ENCODE measurements around the gene CROCC2. TPM values are rescaled to one million over a fixed set of nuclear protein-coding genes. Genes with fewer than 3 reads are reported as not detected.

The CROCC2 gene
- total RNA-seq, 1 experiment from 2014 or later, result not detected

DNA sequence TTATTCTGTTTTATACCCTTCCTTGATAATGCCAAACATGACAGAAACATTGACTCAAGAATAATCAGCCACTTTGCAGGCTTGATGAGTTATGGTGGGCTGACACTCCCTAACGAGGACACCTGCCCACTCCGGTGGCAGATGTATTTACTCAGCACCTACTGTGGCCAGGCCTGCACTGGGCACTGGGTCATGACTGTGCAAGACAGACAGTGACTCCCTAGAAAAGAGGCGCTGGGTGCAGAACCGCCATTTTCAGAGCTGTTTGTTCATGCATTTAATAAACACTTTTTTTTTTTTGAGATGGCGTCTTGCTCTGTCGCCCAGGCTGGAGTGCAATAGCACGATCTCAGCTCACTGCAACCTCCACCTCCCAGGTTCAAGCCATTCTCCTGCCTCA, 124.7 kb downstream of the CROCC2 start (continued):
- TF ChIP-seq, protein P1, sequence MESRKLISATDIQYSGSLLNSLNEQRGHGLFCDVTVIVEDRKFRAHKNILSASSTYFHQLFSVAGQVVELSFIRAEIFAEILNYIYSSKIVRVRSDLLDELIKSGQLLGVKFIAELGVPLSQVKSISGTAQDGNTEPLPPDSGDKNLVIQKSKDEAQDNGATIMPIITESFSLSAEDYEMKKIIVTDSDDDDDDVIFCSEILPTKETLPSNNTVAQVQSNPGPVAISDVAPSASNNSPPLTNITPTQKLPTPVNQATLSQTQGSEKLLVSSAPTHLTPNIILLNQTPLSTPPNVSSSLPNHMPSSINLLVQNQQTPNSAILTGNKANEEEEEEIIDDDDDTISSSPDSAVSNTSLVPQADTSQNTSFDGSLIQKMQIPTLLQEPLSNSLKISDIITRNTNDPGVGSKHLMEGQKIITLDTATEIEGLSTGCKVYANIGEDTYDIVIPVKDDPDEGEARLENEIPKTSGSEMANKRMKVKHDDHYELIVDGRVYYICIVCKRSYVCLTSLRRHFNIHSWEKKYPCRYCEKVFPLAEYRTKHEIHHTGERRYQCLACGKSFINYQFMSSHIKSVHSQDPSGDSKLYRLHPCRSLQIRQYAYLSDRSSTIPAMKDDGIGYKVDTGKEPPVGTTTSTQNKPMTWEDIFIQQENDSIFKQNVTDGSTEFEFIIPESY (IDR thresholded peaks at IDR 0.05; ENCODE audit: extremely low read depth, insufficient replicate concordance, low read length), result no peak
- TF ChIP-seq CBX3 (IDR thresholded peaks at IDR 0.05; ENCODE audit: low read depth), result no peak
- no peak for TF ChIP-seq ZNF274 (IDR thresholded peaks at IDR 0.05; ENCODE audit: low read depth, low read length)
- no peak for TF ChIP-seq ELF1 (IDR thresholded peaks at IDR 0.05; ENCODE audit: borderline replicate concordance, low read depth)
- no peak for TF ChIP-seq TCF7L2 (IDR thresholded peaks at IDR 0.05; ENCODE audit: borderline replicate concordance, extremely low read depth, insufficient read depth, insufficient read length)
- no peak for TF ChIP-seq EGR1 (IDR thresholded peaks at IDR 0.05; ENCODE audit: low read depth)
- no peak for TF ChIP-seq CEBPB (IDR thresholded peaks at IDR 0.05; ENCODE audit: low read depth)

DNA sequence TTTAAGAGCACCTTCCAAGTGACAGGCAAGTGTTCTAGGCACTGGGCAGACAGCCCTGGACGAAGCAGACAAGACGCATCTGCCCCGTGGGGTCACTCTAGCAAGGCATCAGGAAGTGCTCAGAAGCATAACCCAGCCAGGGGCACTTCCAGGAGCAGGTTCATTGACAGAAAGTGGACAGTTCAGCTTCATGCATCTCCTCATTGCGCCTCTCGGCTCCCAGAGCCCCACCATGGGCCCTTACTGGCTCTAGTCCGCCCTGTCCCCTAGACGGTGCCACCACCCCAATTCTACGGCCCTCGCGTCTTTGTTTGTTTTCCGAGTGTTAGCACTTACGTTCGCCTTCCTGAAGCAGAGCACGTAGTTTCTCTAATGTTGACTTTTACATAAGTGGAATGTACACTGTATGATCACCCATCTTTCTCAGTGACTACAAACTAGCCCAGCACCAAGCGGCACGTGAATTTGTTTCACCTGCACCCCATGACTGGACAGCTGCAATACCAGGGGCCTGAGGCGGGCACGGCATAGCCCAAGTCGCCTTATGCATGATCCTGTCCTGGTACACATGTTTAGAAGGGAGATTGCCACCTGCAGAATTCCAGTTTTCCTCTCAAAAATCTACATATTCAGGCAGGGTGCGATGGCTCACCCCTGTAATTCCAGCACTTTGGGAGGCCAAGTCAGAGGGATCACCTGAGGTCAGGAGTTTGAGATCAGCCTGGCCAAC, 125.5 kb downstream of the CROCC2 start:
- Histone ChIP-seq H3K9ac (ENCODE audit: low read length) (no peak overlapping the region), H3K4me1 (ENCODE audit: control insufficient read depth in 1 of 2, insufficient read depth in 2 of 2, low read length in 2 of 2) (no peaks in the 10 kb centered on the region), H3K4me2 (ENCODE audit: low read length) (no peak overlapping the region), H3K9me3 (ENCODE audit: control insufficient read depth in 1 of 2, insufficient read depth in 1 of 2, low read depth in 1 of 2, low read length in 2 of 2) (peaks cover 0 to 7% of the 10 kb centered on the region in 2 experiments; a peak in 1 of 4 replicates), H3K9me2 (ENCODE audit: insufficient read depth) (no peaks in the 10 kb centered on the region), H3K4me3 (replicated peaks in 1 of 2; ENCODE audit: low read depth in 1 of 2, low read length in 2 of 2) (no peak overlapping the region), H3K27me3 (ENCODE audit: insufficient read depth, low read length) (no peaks in the 10 kb centered on the region), H2AFZ (ENCODE audit: low read depth, low read length, poor library complexity, severe bottlenecking) (no peak overlapping the region), H4K20me1 (ENCODE audit: insufficient read depth) (no peaks in the 10 kb centered on the region), H3K79me2 (ENCODE audit: insufficient read depth, low read length) (no peaks in the 10 kb centered on the region), H3K36me3 (ENCODE audit: control insufficient read depth in 1 of 2, insufficient read depth in 2 of 2, low read length in 2 of 2) (no peaks in the 10 kb centered on the region), H3K27ac (ENCODE audit: low read depth, low read length) (no peak overlapping the region)
- BruUV-seq (replicated peaks), result no TSS peak
- ATAC-seq (no peak), DNase-seq (ENCODE audit: low read depth, low spot score) (no peak)
- ChIA-PET POLR2A (no interaction called here), RAD21 (ENCODE audit: low non-redundant PET in 1 of 2, low total read pairs in 2 of 2, uncharacterized antibody in 2 of 2, unreplicated experiment in 2 of 2) (no interaction called here), CTCF (no interaction called here)
- intact Hi-C loops (cut with micrococcal nuclease), result no loop called here
- TF ChIP-seq ZFX (IDR thresholded peaks at IDR 0.05) (no peak), YY1 (IDR thresholded peaks at IDR 0.05; ENCODE audit: extremely low read depth, insufficient replicate concordance, low read depth, low read length) (no peak), EZH2 (IDR thresholded peaks at IDR 0.05) (no peak), CEBPB (IDR thresholded peaks at IDR 0.05; ENCODE audit: low read depth) (no peak), SP1 (IDR thresholded peaks at IDR 0.05; ENCODE audit: low read depth) (no peak), POLR2A (IDR thresholded peaks at IDR 0.05; ENCODE audit: borderline replicate concordance, extremely low read depth, insufficient read depth, insufficient read length) (no peak), SRF (IDR thresholded peaks at IDR 0.05; ENCODE audit: low read depth) (no peak), CBX3 (IDR thresholded peaks at IDR 0.05; ENCODE audit: low read depth) (no peak), SIN3A (IDR thresholded peaks at IDR 0.05; ENCODE audit: low read depth) (no peak), JUND (IDR thresholded peaks at IDR 0.05) (no peak)
- TF ChIP-seq, protein P2, sequence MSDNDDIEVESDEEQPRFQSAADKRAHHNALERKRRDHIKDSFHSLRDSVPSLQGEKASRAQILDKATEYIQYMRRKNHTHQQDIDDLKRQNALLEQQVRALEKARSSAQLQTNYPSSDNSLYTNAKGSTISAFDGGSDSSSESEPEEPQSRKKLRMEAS (IDR thresholded peaks at IDR 0.05), result no peak
